ENCODE data around the gene WNT7B. TPM values are rescaled to one million over a fixed set of nuclear protein-coding genes. Genes with fewer than 3 reads are reported as not detected.

The WNT7B gene
- polyA plus RNA-seq, 6 donors from 2014 or later = 0.17 to 0.62 TPM; not detected in 4

GRCh38 chr22:45917700-45918458 lies 59.1 kb downstream of the WNT7B start:
- Mint-ChIP-seq H3K4me3 (no peak overlapping the region), H3K27me3 (peaks cover 14 to 40% (median 28%) of the 10 kb centered on the region in 3 donors)

GRCh38 chr22:45917146-45917545 lies 59.8 kb downstream of the WNT7B start:
- no peak overlapping the region for H3K27ac Mint-ChIP-seq
- H3K36me3 Mint-ChIP-seq = peaks cover 0 to 7% of the 10 kb centered on the region in 2 donors
- H3K4me1 Mint-ChIP-seq = peaks cover 0 to 12% (median 6%) of the 10 kb centered on the region in 3 donors
- ATAC-seq (ENCODE audit: low read depth in 2 of 2) = no peak
- H3K27me3 Mint-ChIP-seq = peaks cover 14 to 45% (median 32%) of the 10 kb centered on the region in 3 donors
- no peak for DNase-seq
- no peak overlapping the region for H3K4me3 Mint-ChIP-seq
- H3K9me3 Mint-ChIP-seq = peaks cover 0 to 4% (median 0%) of the 10 kb centered on the region in 7 donors

More at GRCh38 chr22:45917700-45918458, 59.1 kb downstream of the WNT7B start:
- peaks cover 0 to 12% (median 6%) of the 10 kb centered on the region in 3 donors for H3K4me1 Mint-ChIP-seq
- no peak overlapping the region for H3K27ac Mint-ChIP-seq
- peaks cover 0 to 7% of the 10 kb centered on the region in 2 donors for H3K36me3 Mint-ChIP-seq
- peaks cover 0 to 4% (median 0%) of the 10 kb centered on the region in 7 donors for H3K9me3 Mint-ChIP-seq
- ATAC-seq (ENCODE audit: low read depth in 2 of 2) (no peak), DNase-seq (no peak)

- Mint-ChIP-seq H3K27ac (no peak overlapping the region), H3K9me3 (peaks cover 0 to 4% (median 0%) of the 10 kb centered on the region in 7 donors), H3K4me1 (peaks cover 0 to 14% (median 6%) of the 10 kb centered on the region in 3 donors), H3K27me3 (peaks cover 14 to 46% (median 39%) of the 10 kb centered on the region in 3 donors), H3K36me3 (peaks cover 0 to 7% of the 10 kb centered on the region in 2 donors), H3K4me3 (no peak overlapping the region)
- no peak for DNase-seq
- ATAC-seq (ENCODE audit: low read depth in 2 of 2) = no peak
Observed at GRCh38 chr22:45916515-45916914, 60.4 kb downstream of the WNT7B start.

- peaks cover 0 to 7% of the 10 kb centered on the region in 2 donors for H3K36me3 Mint-ChIP-seq
- no peak overlapping the region for H3K27ac Mint-ChIP-seq
- H3K9me3 Mint-ChIP-seq = peaks cover 0 to 4% (median 0%) of the 10 kb centered on the region in 7 donors
- ATAC-seq (ENCODE audit: low read depth in 2 of 2) = no peak
- no peak for DNase-seq
- peaks cover 0 to 15% (median 6%) of the 10 kb centered on the region in 3 donors for H3K4me1 Mint-ChIP-seq
- peaks cover 13 to 49% (median 43%) of the 10 kb centered on the region in 3 donors for H3K27me3 Mint-ChIP-seq
- no peak overlapping the region for H3K4me3 Mint-ChIP-seq
Observed at GRCh38 chr22:45915841-45916240, 61.1 kb downstream of the WNT7B start.

GRCh38 chr22:45915151-45915550 lies 61.8 kb downstream of the WNT7B start:
- DNase-seq (no peak), ATAC-seq (ENCODE audit: low read depth in 2 of 2) (no peak)
- peaks cover 0 to 7% of the 10 kb centered on the region in 2 donors for H3K36me3 Mint-ChIP-seq
- peaks cover 9 to 50% (median 47%) of the 10 kb centered on the region in 3 donors for H3K27me3 Mint-ChIP-seq
- H3K9me3 Mint-ChIP-seq = peaks cover 0 to 4% (median 0%) of the 10 kb centered on the region in 7 donors
- no peak overlapping the region for H3K27ac Mint-ChIP-seq
- peaks cover 0 to 18% (median 6%) of the 10 kb centered on the region in 3 donors for H3K4me1 Mint-ChIP-seq
- no peak overlapping the region for H3K4me3 Mint-ChIP-seq

- Mint-ChIP-seq H3K9me3 (peaks cover 0 to 4% (median 0%) of the 10 kb centered on the region in 7 donors), H3K27ac (no peak overlapping the region), H3K4me3 (no peak overlapping the region), H3K36me3 (peaks cover 0 to 7% of the 10 kb centered on the region in 2 donors), H3K4me1 (peaks cover 0 to 19% (median 6%) of the 10 kb centered on the region in 3 donors), H3K27me3 (peaks cover 9 to 54% (median 52%) of the 10 kb centered on the region in 3 donors)
- no peak for ATAC-seq (ENCODE audit: low read depth in 2 of 2)
- DNase-seq = no peak
Observed at GRCh38 chr22:45914309-45914708, 62.7 kb downstream of the WNT7B start.

GRCh38 chr22:45912910-45913309 lies 64.1 kb downstream of the WNT7B start:
- peaks cover 0 to 18% (median 7%) of the 10 kb centered on the region in 3 donors for H3K4me1 Mint-ChIP-seq
- H3K36me3 Mint-ChIP-seq = peaks cover 0 to 7% of the 10 kb centered on the region in 2 donors
- H3K9me3 Mint-ChIP-seq = peaks cover 0 to 4% (median 0%) of the 10 kb centered on the region in 7 donors
- ATAC-seq (ENCODE audit: low read depth in 2 of 2) = no peak
- H3K4me3 Mint-ChIP-seq = no peak overlapping the region
- DNase-seq = no peak
- peaks cover 9 to 53% (median 48%) of the 10 kb centered on the region in 3 donors for H3K27me3 Mint-ChIP-seq
- H3K27ac Mint-ChIP-seq = no peak overlapping the region

- ATAC-seq (ENCODE audit: low read depth in 2 of 2) = no peak
- no peak overlapping the region for H3K27ac Mint-ChIP-seq
- peaks cover 10 to 55% (median 51%) of the 10 kb centered on the region in 3 donors for H3K27me3 Mint-ChIP-seq
- DNase-seq = no peak
- peaks cover 0 to 16% (median 2%) of the 10 kb centered on the region in 3 donors for H3K4me1 Mint-ChIP-seq
- peaks cover 0 to 7% of the 10 kb centered on the region in 2 donors for H3K36me3 Mint-ChIP-seq
- peaks cover 0 to 4% (median 0%) of the 10 kb centered on the region in 7 donors for H3K9me3 Mint-ChIP-seq
- no peak overlapping the region for H3K4me3 Mint-ChIP-seq
Observed at GRCh38 chr22:45911601-45912271, 65.2 kb downstream of the WNT7B start.

- peaks cover 0 to 7% of the 10 kb centered on the region in 2 donors for H3K36me3 Mint-ChIP-seq
- H3K27me3 Mint-ChIP-seq = peaks cover 10 to 62% (median 53%) of the 10 kb centered on the region in 3 donors
- H3K27ac Mint-ChIP-seq = no peak overlapping the region
- H3K4me1 Mint-ChIP-seq = peaks cover 0 to 16% (median 2%) of the 10 kb centered on the region in 3 donors
- no peak for ATAC-seq (ENCODE audit: low read depth in 2 of 2)
- H3K9me3 Mint-ChIP-seq = peaks cover 0 to 4% (median 0%) of the 10 kb centered on the region in 7 donors
- DNase-seq = no peak
- H3K4me3 Mint-ChIP-seq = peak overlapping the region in 1 of 8 donors; percentile 63
Observed at GRCh38 chr22:45910928-45911467, 66.0 kb downstream of the WNT7B start.

GRCh38 chr22:45908961-45909360 lies 68.0 kb downstream of the WNT7B start:
- DNase-seq (no peak), ATAC-seq (ENCODE audit: low read depth in 2 of 2) (no peak)
- H3K4me3 Mint-ChIP-seq = no peak overlapping the region

GRCh38 chr22:45907996-45908395 lies 69.0 kb downstream of the WNT7B start:
- Mint-ChIP-seq H3K4me1 (peaks cover 0 to 12% (median 2%) of the 10 kb centered on the region in 3 donors), H3K27me3 (peaks cover 12 to 69% (median 55%) of the 10 kb centered on the region in 3 donors), H3K36me3 (no peaks in the 10 kb centered on the region), H3K27ac (no peak overlapping the region), H3K9me3 (peaks cover 0 to 1% (median 0%) of the 10 kb centered on the region in 7 donors), H3K4me3 (no peak overlapping the region)
- ATAC-seq (ENCODE audit: low read depth in 2 of 2) (no peak), DNase-seq (no peak)

More at GRCh38 chr22:45908961-45909360, 68.0 kb downstream of the WNT7B start:
- Mint-ChIP-seq H3K27ac (no peak overlapping the region), H3K36me3 (peaks cover 0 to under 1% of the 10 kb centered on the region in 2 donors), H3K9me3 (peaks cover 0 to 1% (median 0%) of the 10 kb centered on the region in 7 donors), H3K4me1 (peaks cover 0 to 14% (median 2%) of the 10 kb centered on the region in 3 donors), H3K27me3 (peaks cover 15 to 71% (median 62%) of the 10 kb centered on the region in 3 donors)

GRCh38 chr22:45907378-45907777 lies 69.6 kb downstream of the WNT7B start:
- Mint-ChIP-seq H3K27ac (peak overlapping the region in 1 of 6 donors; percentile 36), H3K36me3 (no peaks in the 10 kb centered on the region), H3K4me1 (peaks cover 0 to 12% (median 2%) of the 10 kb centered on the region in 3 donors), H3K4me3 (no peak overlapping the region), H3K27me3 (peaks cover 17 to 72% (median 58%) of the 10 kb centered on the region in 3 donors), H3K9me3 (peaks cover 0 to 1% (median 0%) of the 10 kb centered on the region in 7 donors)
- ATAC-seq (ENCODE audit: low read depth in 2 of 2) (no peak), DNase-seq (no peak)

- no peaks in the 10 kb centered on the region for H3K9me3 Mint-ChIP-seq
- DNase-seq = no peak
- peaks cover 20 to 71% (median 55%) of the 10 kb centered on the region in 3 donors for H3K27me3 Mint-ChIP-seq
- peaks cover 0 to 12% (median 2%) of the 10 kb centered on the region in 3 donors for H3K4me1 Mint-ChIP-seq
- no peaks in the 10 kb centered on the region for H3K36me3 Mint-ChIP-seq
- no peak overlapping the region for H3K4me3 Mint-ChIP-seq
- H3K27ac Mint-ChIP-seq = no peak overlapping the region
- ATAC-seq (ENCODE audit: low read depth in 2 of 2) = no peak
Observed at GRCh38 chr22:45906946-45907345, 70.0 kb downstream of the WNT7B start.

Measured in naive B cell (primary cell).